Stimulated activated effector memory CD8-positive, alpha-beta T cell treated with anti-CD3 and anti-CD28 coated beads, Interleukin-12 subunit alpha, Interleukin-12 subunit beta, amount 100 ng/mL, for 72 hours (primary cell): Measurements from ENCODE around the gene AGBL4.
"Not testable (repeated sequence)": the region's sequence is repeated elsewhere in the genome, so short reads cannot be mapped to it uniquely, and the experiment has no call there.

Source experiments
- ATAC-seq: fragments of 150-1000 bp; cut with Tn5 transposase; 2 replicates; pipeline ENCODE4 v1.10.0; 2021
- DNase-seq, 2 donors: peaks; one replicate each; pipeline ENCODE4 v3.0.0; 2021 to 2022; ENCODE audit warnings: low spot score in 2 of 2
- H3K27ac Mint-ChIP-seq: one replicate; pipeline ENCODE4 v1.8.0; 2022; ENCODE audit warnings: mild to moderate bottlenecking, mixed read lengths
- H3K36me3 Mint-ChIP-seq: one replicate; pipeline ENCODE4 v1.8.0; 2022; ENCODE audit warnings: mild to moderate bottlenecking, mixed read lengths
- H3K4me1 Mint-ChIP-seq: one replicate; pipeline ENCODE4 v1.8.0; 2022; ENCODE audit warnings: mixed read lengths
- H3K4me3 Mint-ChIP-seq: one replicate; pipeline ENCODE4 v1.8.0; 2022; ENCODE audit warnings: mild to moderate bottlenecking, mixed read lengths
- H3K9me3 Mint-ChIP-seq: one replicate; pipeline ENCODE4 v1.8.0; 2022; ENCODE audit warnings: mixed read lengths

AGBL4 gene

GRCh38 chr1:50023292-50024159 is at the start of gene AGBL4:
AGBL4 (minus strand) TSS chr1:50023954.
- ATAC-seq: peak; percentile 65
- Mint-ChIP-seq H3K9me3 (no peaks in the 10 kb centered on the region), H3K4me3 (peak within 1 kb of the TSS; percentile 5), H3K4me1 (peaks cover 7% of the 10 kb centered on the region), H3K27ac (no peak within 1 kb of the TSS), H3K36me3 (no peaks in the 10 kb centered on the region)
- peak in 1 of 2 donors; percentile 49 for DNase-seq

GRCh38 chr1:50066806-50067205 is 43.1 kb upstream of the AGBL4 start:
- DNase-seq: no peak
- no peak overlapping the region for H3K4me3 Mint-ChIP-seq
- no peak for ATAC-seq

DNA sequence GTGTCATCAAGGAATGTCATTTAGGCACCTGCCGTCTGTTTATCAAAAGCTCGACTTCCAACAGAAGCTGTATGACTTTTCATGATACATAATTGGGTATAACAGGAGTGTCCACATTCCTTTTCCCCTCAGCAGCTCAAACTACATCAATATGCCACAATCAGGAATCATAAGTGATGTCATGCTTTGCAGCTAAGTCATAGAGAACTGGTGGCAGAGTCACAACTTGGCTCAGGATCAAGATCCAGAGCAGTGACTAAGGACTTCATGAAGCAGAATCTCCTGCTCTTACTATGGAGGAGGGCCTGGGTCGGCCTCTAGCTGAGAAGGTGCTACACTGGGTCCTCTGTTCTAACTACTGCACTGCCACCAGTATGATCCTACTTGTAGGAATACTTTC is 36.5 kb upstream of the AGBL4 start:
- no peaks in the 10 kb centered on the region for H3K4me1 Mint-ChIP-seq
- H3K9me3 Mint-ChIP-seq: no peaks in the 10 kb centered on the region
- no peak for ATAC-seq
- H3K36me3 Mint-ChIP-seq: no peaks in the 10 kb centered on the region
- no peak overlapping the region for H3K27ac Mint-ChIP-seq
- DNase-seq: no peak
- H3K4me3 Mint-ChIP-seq: no peak overlapping the region

More at GRCh38 chr1:50066806-50067205, 43.1 kb upstream of the AGBL4 start:
- no peaks in the 10 kb centered on the region for H3K36me3 Mint-ChIP-seq
- H3K27ac Mint-ChIP-seq: no peak overlapping the region
- H3K9me3 Mint-ChIP-seq: no peaks in the 10 kb centered on the region
- H3K4me1 Mint-ChIP-seq: no peaks in the 10 kb centered on the region

DNA sequence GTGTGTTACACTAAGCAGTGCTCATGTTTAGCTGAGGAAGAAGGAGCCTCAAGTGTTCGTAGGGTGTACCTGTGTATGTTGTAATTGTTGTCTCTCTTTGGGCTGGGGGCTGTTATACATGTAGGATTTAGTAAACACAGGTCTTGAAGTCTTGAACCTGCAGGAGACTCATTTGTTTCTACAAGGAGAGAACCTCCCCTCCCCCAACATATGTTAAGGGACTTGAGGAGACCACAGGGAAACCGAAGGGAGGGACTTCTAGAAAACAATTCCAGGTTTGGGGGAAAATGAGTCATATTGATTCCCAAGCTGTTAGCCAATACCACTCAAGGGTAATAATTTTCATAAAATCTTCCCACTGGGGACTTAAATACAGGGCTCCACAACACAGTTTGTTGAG is 25.0 kb upstream of the AGBL4 start:
- H3K9me3 Mint-ChIP-seq: no peaks in the 10 kb centered on the region
- no peak for ATAC-seq
- H3K4me1 Mint-ChIP-seq: no peaks in the 10 kb centered on the region
- no peaks in the 10 kb centered on the region for H3K36me3 Mint-ChIP-seq
- H3K27ac Mint-ChIP-seq: no peak overlapping the region
- H3K4me3 Mint-ChIP-seq: no peak overlapping the region
- no peak for DNase-seq

DNA sequence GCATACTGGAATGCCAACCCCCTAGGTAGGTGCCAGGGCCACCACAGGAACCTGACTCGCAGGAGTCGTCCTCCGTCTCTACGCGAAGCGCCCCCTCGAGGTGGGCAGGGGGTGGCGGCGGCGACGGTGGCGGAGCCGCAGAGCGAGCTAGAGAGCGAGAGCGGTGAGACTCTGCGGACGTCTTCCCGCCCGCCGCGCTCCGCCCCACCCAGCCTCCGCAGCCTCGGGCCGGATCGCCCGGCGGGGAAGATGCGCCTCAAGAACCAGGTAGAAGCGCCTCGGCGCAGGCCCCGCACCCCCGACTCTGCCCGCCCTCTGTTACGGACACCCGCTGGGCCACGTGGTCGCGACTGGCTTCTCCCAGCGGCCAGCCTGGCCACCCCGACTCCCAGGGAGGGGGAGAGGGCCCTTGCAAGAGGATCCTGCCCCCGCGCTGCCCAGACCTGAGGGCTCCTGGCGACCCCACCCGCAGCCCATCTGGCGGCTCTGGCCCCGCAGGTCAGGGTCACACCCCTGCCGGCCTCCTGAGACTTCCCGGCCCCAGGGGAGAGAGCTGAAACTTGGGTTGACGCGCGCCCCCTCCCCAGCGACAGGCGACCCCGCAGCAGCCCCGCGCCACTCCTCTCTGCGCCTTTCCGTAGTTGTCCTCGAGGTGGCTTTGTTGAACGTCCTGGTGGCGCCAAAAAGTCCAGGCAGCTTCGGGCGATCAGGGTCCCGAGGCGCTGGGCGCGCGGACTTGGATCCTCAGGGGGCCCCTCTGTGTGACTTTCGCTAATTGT is 24.4 kb upstream of the AGBL4 start:
- H3K27ac Mint-ChIP-seq: no peak overlapping the region
- DNase-seq: no peak
- no peaks in the 10 kb centered on the region for H3K9me3 Mint-ChIP-seq
- H3K4me1 Mint-ChIP-seq: no peaks in the 10 kb centered on the region
- H3K36me3 Mint-ChIP-seq: no peaks in the 10 kb centered on the region
- no peak for ATAC-seq
- peak overlapping the region; percentile 14 for H3K4me3 Mint-ChIP-seq

DNA sequence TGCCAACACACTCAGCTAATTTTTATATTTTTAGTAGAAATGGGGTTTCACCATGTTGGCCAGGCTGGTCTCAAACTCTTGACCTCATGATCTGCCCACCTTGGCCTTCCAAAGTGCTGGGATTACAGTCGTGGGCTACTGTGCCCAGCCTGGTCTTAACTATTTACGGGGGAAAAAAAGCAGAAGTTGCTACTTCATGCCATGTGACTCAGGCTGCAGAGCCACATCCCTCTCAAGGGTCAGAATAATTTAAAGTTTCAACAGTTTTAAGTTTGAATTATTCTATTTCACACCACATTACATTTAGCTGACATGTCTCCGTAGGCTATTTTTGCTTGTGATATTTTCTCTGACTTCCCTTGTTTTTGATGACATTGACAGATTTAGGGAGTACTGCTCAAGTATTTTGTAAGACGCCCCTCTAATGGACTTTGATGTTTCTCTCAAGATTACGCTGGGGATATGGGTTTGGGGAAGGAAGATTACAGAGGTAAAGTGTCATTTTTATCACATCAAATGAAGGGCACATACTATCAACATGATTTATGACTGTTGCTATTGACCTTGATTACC is 14.6 kb upstream of the AGBL4 start:
- no peaks in the 10 kb centered on the region for H3K9me3 Mint-ChIP-seq
- H3K4me3 Mint-ChIP-seq: no peak overlapping the region
- H3K36me3 Mint-ChIP-seq: no peaks in the 10 kb centered on the region
- DNase-seq (no peak), ATAC-seq (no peak)
- no peak overlapping the region for H3K27ac Mint-ChIP-seq
- H3K4me1 Mint-ChIP-seq: no peaks in the 10 kb centered on the region

DNA sequence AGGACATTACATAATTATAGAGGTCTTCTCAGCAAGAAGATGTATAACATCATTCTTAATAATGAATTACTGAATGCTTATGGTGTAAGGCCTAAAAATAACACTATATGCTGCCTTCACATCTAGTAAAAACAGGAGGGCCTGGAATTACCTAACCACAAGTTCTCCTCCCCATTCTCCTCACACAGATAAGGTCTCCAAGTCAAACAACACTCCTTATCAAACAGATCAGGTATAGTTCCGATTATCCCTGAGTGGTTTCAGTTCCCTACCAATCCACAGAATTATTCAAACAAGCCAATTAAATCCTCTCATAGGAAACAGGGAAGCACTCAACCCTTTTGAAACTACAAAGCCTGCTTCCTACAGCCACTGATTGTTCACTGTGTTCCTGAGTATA is 4.0 kb upstream of the AGBL4 start:
- Mint-ChIP-seq H3K9me3 (no peaks in the 10 kb centered on the region), H3K36me3 (no peaks in the 10 kb centered on the region), H3K27ac (no peak overlapping the region), H3K4me1 (peaks cover 7% of the 10 kb centered on the region), H3K4me3 (no peak overlapping the region)
- ATAC-seq (no peak), DNase-seq (no peak)

DNA sequence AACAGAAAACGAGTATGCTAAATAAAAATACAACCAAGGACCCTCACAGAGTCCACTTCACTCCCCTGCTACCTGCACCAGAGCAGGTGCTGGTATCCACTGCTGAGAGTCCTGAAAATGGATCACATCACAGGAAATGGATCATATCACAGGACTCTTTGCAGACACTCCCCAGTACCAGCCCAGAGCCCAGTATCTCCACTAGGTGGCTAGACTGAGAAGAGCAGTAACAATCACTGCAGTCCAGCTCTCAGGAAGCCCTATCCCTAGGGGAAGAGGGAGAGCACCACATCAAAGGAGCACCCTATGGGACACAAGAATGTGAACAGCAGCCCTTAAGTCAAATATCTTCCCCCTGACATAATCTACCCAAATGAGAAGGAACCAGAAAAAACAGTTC is 28.0 kb downstream of the AGBL4 start:
- Mint-ChIP-seq H3K27ac (no peak overlapping the region), H3K9me3 (peaks cover 19% of the 10 kb centered on the region), H3K4me3 (no peak overlapping the region), H3K4me1 (no peaks in the 10 kb centered on the region), H3K36me3 (no peaks in the 10 kb centered on the region)
- ATAC-seq (no peak), DNase-seq (no peak)

- DNase-seq: no peak
- Mint-ChIP-seq H3K27ac (no peak overlapping the region), H3K9me3 (no peaks in the 10 kb centered on the region), H3K4me1 (no peaks in the 10 kb centered on the region), H3K4me3 (no peak overlapping the region), H3K36me3 (no peaks in the 10 kb centered on the region)
- ATAC-seq: no peak
Measured at GRCh38 chr1:49971088-49971487, 52.7 kb downstream of the AGBL4 start.

- Mint-ChIP-seq H3K9me3 (peaks cover 3% of the 10 kb centered on the region), H3K27ac (no peak overlapping the region), H3K36me3 (no peaks in the 10 kb centered on the region), H3K4me1 (no peaks in the 10 kb centered on the region), H3K4me3 (no peak overlapping the region)
- DNase-seq (no peak), ATAC-seq (no peak)
Measured at GRCh38 chr1:49951385-49951784, 72.4 kb downstream of the AGBL4 start.

DNA sequence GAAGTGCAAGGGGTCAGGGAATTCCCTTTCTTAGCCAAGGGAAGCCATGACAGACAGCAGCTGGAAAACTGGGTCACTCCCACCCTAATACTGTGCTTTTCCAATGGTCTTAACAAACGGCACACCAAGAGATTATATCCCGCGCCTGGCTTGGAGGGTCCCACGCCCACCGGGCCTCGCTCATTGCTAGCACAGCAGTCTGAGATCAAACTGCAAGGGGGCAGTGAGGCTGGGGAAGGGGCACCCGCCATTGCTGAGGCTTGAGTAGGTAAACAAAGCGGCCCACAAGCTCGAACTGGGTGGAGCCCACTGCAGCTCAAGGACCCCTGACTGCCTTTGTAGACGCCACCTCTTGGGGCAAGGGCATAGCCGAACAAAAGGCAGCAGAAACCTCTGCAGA is 108.5 kb downstream of the AGBL4 start:
- not testable (repeated sequence) for H3K4me1 Mint-ChIP-seq, ATAC-seq, H3K4me3 Mint-ChIP-seq, DNase-seq, H3K27ac Mint-ChIP-seq, H3K36me3 Mint-ChIP-seq
- peaks cover 12% of the 10 kb centered on the region for H3K9me3 Mint-ChIP-seq

DNA sequence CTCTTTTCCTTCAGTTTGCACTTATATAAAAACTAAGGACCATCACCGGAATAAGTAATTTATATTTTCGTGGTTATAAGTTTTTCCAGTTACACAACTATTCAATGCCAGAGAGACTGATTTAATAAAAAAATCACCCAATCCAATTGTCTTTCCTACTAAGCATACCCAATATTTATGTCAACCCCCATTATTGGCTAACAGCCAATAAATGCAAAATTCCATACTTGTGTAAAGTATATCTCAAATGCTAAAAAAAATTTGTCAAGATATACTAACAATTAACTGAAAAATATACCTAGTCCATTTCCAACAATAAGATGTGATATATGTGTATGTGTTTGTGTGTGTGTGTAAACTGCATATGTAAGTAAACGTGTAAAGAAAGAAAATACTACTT is 117.4 kb downstream of the AGBL4 start:
- no peak overlapping the region for H3K4me3 Mint-ChIP-seq
- ATAC-seq (no peak), DNase-seq (no peak)
- no peaks in the 10 kb centered on the region for H3K36me3 Mint-ChIP-seq
- H3K4me1 Mint-ChIP-seq: no peaks in the 10 kb centered on the region
- H3K27ac Mint-ChIP-seq: no peak overlapping the region
- peaks cover 6% of the 10 kb centered on the region for H3K9me3 Mint-ChIP-seq

DNA sequence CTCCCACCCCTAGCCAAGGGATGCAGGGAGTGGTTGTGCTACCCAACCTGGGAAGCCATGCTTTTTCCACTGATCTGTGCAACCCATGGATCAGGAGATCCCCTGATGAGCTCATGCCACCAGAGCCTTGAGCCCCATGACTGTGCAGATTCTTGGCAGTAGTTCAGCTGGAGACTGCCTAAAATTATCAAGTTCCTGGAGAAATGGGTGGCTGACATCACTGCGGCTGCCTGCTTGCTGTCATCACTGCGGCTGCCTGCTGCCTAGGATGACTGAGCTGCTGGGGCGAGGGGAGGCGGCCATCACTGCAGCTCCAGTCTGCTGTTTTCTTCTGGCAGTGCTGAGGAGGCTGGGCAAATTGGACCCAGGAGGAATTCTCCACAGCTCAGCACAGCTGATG is 159.2 kb downstream of the AGBL4 start:
- ATAC-seq (no peak), DNase-seq (no peak)
- H3K36me3 Mint-ChIP-seq: no peaks in the 10 kb centered on the region
- no peak overlapping the region for H3K4me3 Mint-ChIP-seq
- no peak overlapping the region for H3K27ac Mint-ChIP-seq
- no peaks in the 10 kb centered on the region for H3K4me1 Mint-ChIP-seq
- H3K9me3 Mint-ChIP-seq: peaks cover 7% of the 10 kb centered on the region

GRCh38 chr1:49854741-49855140 is 169.0 kb downstream of the AGBL4 start:
- no peak overlapping the region for H3K4me3 Mint-ChIP-seq
- H3K27ac Mint-ChIP-seq: no peak overlapping the region
- ATAC-seq (no peak), DNase-seq (no peak)
- H3K36me3 Mint-ChIP-seq: no peaks in the 10 kb centered on the region
- H3K9me3 Mint-ChIP-seq: no peaks in the 10 kb centered on the region
- no peaks in the 10 kb centered on the region for H3K4me1 Mint-ChIP-seq

GRCh38 chr1:49842596-49842995 is 181.2 kb downstream of the AGBL4 start:
- H3K36me3 Mint-ChIP-seq: no peaks in the 10 kb centered on the region
- ATAC-seq: no peak
- H3K4me1 Mint-ChIP-seq: no peaks in the 10 kb centered on the region
- H3K9me3 Mint-ChIP-seq: peaks cover 24% of the 10 kb centered on the region
- H3K4me3 Mint-ChIP-seq: no peak overlapping the region
- no peak for DNase-seq
- H3K27ac Mint-ChIP-seq: no peak overlapping the region

DNA sequence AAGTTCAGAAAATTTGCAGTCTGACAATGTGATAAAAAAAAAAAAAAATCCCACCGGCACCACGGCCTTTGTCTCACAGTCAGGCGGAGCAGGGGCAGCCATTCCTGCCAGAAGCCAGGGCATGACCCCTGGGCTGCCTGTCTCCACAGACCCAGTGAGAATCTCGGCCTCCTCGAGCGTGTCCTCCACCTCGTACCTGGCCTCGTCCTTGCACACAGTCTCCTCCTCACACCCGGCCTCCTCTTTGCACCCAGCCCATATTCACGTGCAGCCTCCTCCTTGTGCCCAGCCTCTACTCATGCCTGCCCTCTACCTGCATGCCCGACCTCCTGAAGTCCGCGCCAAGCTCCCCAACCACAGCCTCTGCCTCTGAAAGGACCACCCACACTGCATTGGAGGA is 182.0 kb downstream of the AGBL4 start:
- Mint-ChIP-seq H3K27ac (no peak overlapping the region), H3K4me1 (no peaks in the 10 kb centered on the region), H3K9me3 (peaks cover 24% of the 10 kb centered on the region), H3K4me3 (no peak overlapping the region), H3K36me3 (no peaks in the 10 kb centered on the region)
- DNase-seq (no peak), ATAC-seq (no peak)
